Measurements from ENCODE around the gene KCNK6.

The KCNK6 gene

DNA sequence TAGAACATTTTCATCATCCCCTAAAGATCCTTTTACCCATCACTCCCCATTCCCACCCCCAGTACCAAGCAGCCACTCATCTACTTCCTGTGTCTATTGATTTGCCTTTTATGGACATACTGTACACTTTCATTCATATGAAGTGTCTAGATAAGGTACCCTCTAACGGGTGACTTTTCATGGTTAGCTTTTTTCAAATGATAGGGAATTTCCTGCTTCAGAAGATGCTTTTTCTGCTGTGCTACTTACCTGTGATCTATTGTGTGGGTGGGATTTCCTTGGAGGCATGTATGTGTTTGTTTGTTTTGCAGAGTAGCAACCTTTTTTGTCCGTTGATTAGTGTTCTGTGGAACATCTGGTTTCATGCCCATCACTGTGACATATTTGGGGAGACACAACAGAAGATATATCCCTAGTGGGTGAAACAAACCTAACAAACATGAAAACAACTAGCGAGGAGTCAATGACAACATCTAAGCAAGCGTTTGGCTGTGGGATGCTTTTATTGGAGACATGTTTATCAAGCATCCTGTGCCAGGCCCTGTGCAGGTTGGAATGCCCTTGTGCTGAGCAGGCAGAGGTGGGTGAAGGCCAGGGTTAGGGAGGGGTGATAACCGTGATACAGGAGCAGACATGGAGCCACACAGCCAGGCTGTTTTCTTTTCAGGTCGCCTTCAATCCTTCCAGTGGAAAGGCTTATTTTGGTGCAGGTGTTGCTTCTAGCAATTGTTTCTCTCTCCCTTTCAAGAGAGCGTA lies 37.7 kb upstream of the KCNK6 start:
- Histone ChIP-seq H3K27me3 (ENCODE audit: control insufficient read depth, insufficient read depth, low read length) (no peaks in the 10 kb centered on the region), H3K36me3 (ENCODE audit: control insufficient read depth, insufficient read depth, low read length) (peaks cover 35% of the 10 kb centered on the region), H3K9ac (ENCODE audit: low read depth, low read length) (no peak overlapping the region), H3K9me3 (ENCODE audit: control insufficient read depth, insufficient read depth, low read length) (no peaks in the 10 kb centered on the region), H3K4me3 (ENCODE audit: low read depth, low read length) (no peak overlapping the region), H3K4me1 (ENCODE audit: control insufficient read depth, insufficient read depth, low read length) (no peaks in the 10 kb centered on the region), H3K27ac (ENCODE audit: low read depth, low read length) (no peak overlapping the region)

DNA sequence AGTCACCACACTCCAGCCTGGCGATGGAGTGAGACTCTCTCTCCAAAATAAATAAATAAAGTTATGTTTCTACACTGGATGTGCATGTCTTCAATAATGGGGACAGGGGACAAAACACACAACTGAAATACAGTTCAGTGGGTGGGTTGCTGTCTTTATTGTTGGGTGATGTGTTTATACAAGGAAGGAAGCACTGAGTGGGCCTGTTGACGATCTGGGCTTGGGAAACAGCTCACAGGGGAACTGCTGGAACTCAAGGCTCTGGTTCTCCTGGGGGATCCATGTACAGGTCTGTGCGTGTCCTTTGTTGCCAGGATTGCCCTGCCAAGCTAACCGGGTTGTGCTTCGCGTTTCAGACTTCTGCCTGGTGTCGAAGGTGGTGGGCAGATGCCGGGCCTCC lies 36.4 kb upstream of the KCNK6 start:
- H3K4me1 ChIP-seq (ENCODE audit: control insufficient read depth, insufficient read depth, low read length), result no peaks in the 10 kb centered on the region
- H3K9me3 ChIP-seq (ENCODE audit: control insufficient read depth, insufficient read depth, low read length), result no peaks in the 10 kb centered on the region
- H3K36me3 ChIP-seq (ENCODE audit: control insufficient read depth, insufficient read depth, low read length), result peaks cover 44% of the 10 kb centered on the region
- no peak overlapping the region for H3K27ac ChIP-seq (ENCODE audit: low read depth, low read length)
- no peak overlapping the region for H3K9ac ChIP-seq (ENCODE audit: low read depth, low read length)
- H3K27me3 ChIP-seq (ENCODE audit: control insufficient read depth, insufficient read depth, low read length), result no peaks in the 10 kb centered on the region
- H3K4me3 ChIP-seq (ENCODE audit: low read depth, low read length), result no peak overlapping the region

DNA sequence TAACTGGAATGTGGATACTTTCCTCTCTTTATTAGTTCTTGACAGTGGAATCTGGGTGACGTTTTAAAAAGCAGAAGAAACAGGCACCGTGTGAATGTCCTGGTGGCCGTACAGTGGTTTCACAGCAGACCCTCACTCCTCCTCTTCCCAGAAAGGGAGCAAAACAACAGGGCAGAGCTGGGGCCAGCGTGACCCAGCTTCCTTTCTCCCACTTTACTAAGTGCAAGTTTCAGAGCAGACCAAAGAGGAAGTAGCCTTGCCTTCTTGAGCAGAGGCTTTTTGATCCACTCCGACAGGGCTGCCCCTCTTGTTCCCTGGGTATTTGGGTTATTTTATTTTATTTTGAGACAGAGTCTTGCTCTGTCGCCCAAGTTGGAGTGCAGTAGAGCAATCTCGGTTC lies 35.2 kb upstream of the KCNK6 start:
- no peak overlapping the region for H3K4me3 ChIP-seq (ENCODE audit: low read depth, low read length)
- no peak overlapping the region for H3K27ac ChIP-seq (ENCODE audit: low read depth, low read length)
- H3K4me1 ChIP-seq (ENCODE audit: control insufficient read depth, insufficient read depth, low read length), result no peaks in the 10 kb centered on the region
- H3K9me3 ChIP-seq (ENCODE audit: control insufficient read depth, insufficient read depth, low read length), result no peaks in the 10 kb centered on the region
- peaks cover 54% of the 10 kb centered on the region for H3K36me3 ChIP-seq (ENCODE audit: control insufficient read depth, insufficient read depth, low read length)
- no peaks in the 10 kb centered on the region for H3K27me3 ChIP-seq (ENCODE audit: control insufficient read depth, insufficient read depth, low read length)
- H3K9ac ChIP-seq (ENCODE audit: low read depth, low read length), result no peak overlapping the region

DNA sequence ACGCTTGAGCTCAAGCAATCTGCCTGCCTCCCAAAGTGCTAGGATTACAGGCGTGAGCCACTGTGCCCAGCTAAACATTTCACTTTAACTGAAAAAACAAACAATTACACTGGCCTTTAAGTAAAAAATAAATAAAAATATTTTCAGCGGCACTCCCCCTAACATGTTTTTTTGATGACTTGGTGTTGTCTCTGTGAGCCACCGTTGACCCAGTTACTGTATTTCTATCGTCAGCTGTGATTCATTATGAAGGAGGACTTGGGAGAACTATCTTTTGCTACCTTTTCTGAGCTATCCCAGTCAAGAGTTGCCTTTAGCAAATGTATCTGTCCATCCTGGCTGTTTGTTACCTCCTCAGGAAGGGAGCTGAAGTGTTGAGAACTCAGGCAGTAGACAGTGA lies 34.1 kb upstream of the KCNK6 start:
- Histone ChIP-seq H3K27ac (ENCODE audit: low read depth, low read length) (no peak overlapping the region), H3K9ac (ENCODE audit: low read depth, low read length) (no peak overlapping the region), H3K4me1 (ENCODE audit: control insufficient read depth, insufficient read depth, low read length) (no peaks in the 10 kb centered on the region), H3K36me3 (ENCODE audit: control insufficient read depth, insufficient read depth, low read length) (peaks cover 57% of the 10 kb centered on the region), H3K4me3 (ENCODE audit: low read depth, low read length) (no peak overlapping the region), H3K27me3 (ENCODE audit: control insufficient read depth, insufficient read depth, low read length) (no peaks in the 10 kb centered on the region), H3K9me3 (ENCODE audit: control insufficient read depth, insufficient read depth, low read length) (no peaks in the 10 kb centered on the region)

DNA sequence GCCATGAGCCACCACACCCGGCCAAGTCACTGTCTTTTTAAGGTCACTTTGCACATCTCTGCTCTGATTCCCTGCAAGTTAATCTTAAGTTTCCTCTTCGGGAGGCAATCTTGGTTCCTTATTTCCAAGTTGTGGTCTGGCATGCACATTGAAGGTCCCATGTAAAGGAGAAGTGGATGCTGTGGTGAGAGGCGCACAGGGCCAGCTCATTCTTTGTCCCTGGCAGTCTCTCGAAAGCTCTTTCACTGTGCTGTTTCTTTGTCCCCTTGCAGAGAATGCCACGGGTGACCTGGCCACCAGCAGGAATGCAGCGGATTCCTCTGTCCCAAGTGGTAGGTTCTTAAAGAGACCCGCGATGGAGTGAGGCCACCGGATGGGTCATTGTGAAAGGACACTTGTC lies 32.0 kb upstream of the KCNK6 start:
- Histone ChIP-seq H3K27me3 (ENCODE audit: control insufficient read depth, insufficient read depth, low read length) (no peaks in the 10 kb centered on the region), H3K9me3 (ENCODE audit: control insufficient read depth, insufficient read depth, low read length) (no peaks in the 10 kb centered on the region), H3K36me3 (ENCODE audit: control insufficient read depth, insufficient read depth, low read length) (peaks cover 77% of the 10 kb centered on the region), H3K4me1 (ENCODE audit: control insufficient read depth, insufficient read depth, low read length) (no peaks in the 10 kb centered on the region), H3K9ac (ENCODE audit: low read depth, low read length) (no peak overlapping the region), H3K4me3 (ENCODE audit: low read depth, low read length) (no peak overlapping the region), H3K27ac (ENCODE audit: low read depth, low read length) (no peak overlapping the region)

DNA sequence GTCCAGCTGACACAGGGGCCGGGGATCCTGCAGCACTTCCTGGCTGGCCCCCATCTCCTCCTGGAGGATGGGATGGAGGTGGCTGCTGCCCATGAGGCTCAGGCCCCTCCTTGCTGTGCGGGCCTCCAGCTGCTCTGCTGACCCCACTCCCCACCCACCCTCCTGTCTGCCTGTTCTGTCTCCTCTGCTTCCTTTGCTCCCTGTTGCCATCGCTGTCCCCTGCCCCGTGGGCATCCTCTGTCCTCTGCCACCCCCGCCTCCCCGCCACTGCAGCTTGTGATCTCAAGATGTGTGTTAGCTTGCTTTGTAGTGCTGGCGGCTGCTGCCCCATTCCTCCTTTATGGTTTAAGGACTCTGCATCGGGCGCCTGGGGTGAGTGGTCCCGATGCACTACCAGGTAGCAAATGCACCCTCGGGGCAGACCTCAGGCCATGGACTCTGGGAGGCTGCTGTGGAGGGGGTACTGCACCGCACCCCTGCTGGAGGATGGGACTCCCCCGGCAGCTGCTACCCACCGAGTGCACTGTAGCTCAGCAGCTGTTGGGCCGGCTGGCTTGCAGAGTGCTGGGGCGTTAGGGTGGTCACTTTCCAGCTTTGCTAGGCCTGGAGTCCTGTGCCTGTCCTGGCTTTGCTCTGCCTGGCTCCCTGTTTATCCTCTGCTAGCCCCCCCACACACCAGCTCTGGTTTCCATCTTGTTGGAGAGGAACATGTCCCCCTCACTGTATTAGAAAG lies 31.4 kb upstream of the KCNK6 start:
- H3K4me1 ChIP-seq (ENCODE audit: control insufficient read depth, insufficient read depth, low read length), result no peaks in the 10 kb centered on the region
- H3K27ac ChIP-seq (ENCODE audit: low read depth, low read length), result no peak overlapping the region
- no peaks in the 10 kb centered on the region for H3K9me3 ChIP-seq (ENCODE audit: control insufficient read depth, insufficient read depth, low read length)
- peaks cover 81% of the 10 kb centered on the region for H3K36me3 ChIP-seq (ENCODE audit: control insufficient read depth, insufficient read depth, low read length)
- no peaks in the 10 kb centered on the region for H3K27me3 ChIP-seq (ENCODE audit: control insufficient read depth, insufficient read depth, low read length)
- no peak overlapping the region for H3K4me3 ChIP-seq (ENCODE audit: low read depth, low read length)
- no peak overlapping the region for H3K9ac ChIP-seq (ENCODE audit: low read depth, low read length)

DNA sequence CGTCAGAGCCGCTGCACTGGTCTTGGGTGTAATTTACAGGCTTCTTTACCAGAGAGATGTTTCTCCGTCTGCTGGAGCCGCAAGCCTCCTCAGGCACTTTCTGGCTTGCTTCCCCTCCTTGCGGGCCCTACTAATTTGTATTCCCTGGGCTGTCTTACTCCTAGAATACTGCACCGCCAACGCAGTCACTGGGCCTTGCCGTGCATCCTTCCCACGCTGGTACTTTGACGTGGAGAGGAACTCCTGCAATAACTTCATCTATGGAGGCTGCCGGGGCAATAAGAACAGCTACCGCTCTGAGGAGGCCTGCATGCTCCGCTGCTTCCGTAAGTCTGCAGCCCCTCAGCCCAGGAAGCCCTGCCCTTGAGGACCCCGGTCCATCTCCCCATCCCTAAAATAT lies 29.7 kb upstream of the KCNK6 start:
- Histone ChIP-seq H3K4me3 (ENCODE audit: low read depth, low read length) (no peak overlapping the region), H3K27me3 (ENCODE audit: control insufficient read depth, insufficient read depth, low read length) (no peaks in the 10 kb centered on the region), H3K36me3 (ENCODE audit: control insufficient read depth, insufficient read depth, low read length) (peaks cover 72% of the 10 kb centered on the region), H3K9me3 (ENCODE audit: control insufficient read depth, insufficient read depth, low read length) (no peaks in the 10 kb centered on the region), H3K27ac (ENCODE audit: low read depth, low read length) (no peak overlapping the region), H3K9ac (ENCODE audit: low read depth, low read length) (no peak overlapping the region), H3K4me1 (ENCODE audit: control insufficient read depth, insufficient read depth, low read length) (no peaks in the 10 kb centered on the region)

DNA sequence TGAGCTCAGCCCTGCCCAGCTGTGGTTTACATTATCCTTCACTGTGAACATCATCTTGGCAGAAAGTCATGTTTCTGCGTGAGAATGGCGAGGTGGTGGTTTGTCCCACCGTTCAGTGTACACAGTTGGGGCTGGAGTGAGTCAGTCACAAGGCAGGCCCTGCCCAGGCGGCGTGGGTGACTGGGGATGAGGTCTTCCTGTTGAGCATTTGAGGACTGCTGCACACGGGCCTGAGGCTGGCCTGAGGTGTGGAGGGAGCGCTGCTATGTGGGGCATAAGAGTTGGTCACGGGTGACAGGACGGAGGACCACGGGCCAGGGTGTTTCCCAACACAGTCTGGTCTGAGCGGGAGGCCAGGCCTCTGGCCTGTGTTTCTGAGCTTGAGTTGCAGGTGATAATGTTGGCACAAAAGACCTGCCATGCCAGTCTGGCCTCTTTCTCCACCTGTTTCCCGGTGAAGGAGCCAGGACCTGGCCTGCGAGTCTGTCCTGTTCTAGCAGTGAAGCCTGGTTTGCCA lies 29.0 kb upstream of the KCNK6 start:
- H3K27me3 ChIP-seq (ENCODE audit: control insufficient read depth, insufficient read depth, low read length), result no peaks in the 10 kb centered on the region
- peaks cover 65% of the 10 kb centered on the region for H3K36me3 ChIP-seq (ENCODE audit: control insufficient read depth, insufficient read depth, low read length)
- no peak overlapping the region for H3K9ac ChIP-seq (ENCODE audit: low read depth, low read length)
- H3K4me1 ChIP-seq (ENCODE audit: control insufficient read depth, insufficient read depth, low read length), result no peaks in the 10 kb centered on the region
- H3K4me3 ChIP-seq (ENCODE audit: low read depth, low read length), result no peak overlapping the region
- H3K9me3 ChIP-seq (ENCODE audit: control insufficient read depth, insufficient read depth, low read length), result no peaks in the 10 kb centered on the region
- H3K27ac ChIP-seq (ENCODE audit: low read depth, low read length), result no peak overlapping the region

DNA sequence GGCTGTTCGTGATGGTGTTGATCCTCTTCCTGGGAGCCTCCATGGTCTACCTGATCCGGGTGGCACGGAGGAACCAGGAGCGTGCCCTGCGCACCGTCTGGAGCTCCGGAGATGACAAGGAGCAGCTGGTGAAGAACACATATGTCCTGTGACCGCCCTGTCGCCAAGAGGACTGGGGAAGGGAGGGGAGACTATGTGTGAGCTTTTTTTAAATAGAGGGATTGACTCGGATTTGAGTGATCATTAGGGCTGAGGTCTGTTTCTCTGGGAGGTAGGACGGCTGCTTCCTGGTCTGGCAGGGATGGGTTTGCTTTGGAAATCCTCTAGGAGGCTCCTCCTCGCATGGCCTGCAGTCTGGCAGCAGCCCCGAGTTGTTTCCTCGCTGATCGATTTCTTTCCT lies 27.8 kb upstream of the KCNK6 start:
- peaks cover 56% of the 10 kb centered on the region for H3K36me3 ChIP-seq (ENCODE audit: control insufficient read depth, insufficient read depth, low read length)
- no peak overlapping the region for H3K4me3 ChIP-seq (ENCODE audit: low read depth, low read length)
- no peaks in the 10 kb centered on the region for H3K9me3 ChIP-seq (ENCODE audit: control insufficient read depth, insufficient read depth, low read length)
- no peak overlapping the region for H3K27ac ChIP-seq (ENCODE audit: low read depth, low read length)
- no peaks in the 10 kb centered on the region for H3K27me3 ChIP-seq (ENCODE audit: control insufficient read depth, insufficient read depth, low read length)
- H3K4me1 ChIP-seq (ENCODE audit: control insufficient read depth, insufficient read depth, low read length), result no peaks in the 10 kb centered on the region
- H3K9ac ChIP-seq (ENCODE audit: low read depth, low read length), result no peak overlapping the region

DNA sequence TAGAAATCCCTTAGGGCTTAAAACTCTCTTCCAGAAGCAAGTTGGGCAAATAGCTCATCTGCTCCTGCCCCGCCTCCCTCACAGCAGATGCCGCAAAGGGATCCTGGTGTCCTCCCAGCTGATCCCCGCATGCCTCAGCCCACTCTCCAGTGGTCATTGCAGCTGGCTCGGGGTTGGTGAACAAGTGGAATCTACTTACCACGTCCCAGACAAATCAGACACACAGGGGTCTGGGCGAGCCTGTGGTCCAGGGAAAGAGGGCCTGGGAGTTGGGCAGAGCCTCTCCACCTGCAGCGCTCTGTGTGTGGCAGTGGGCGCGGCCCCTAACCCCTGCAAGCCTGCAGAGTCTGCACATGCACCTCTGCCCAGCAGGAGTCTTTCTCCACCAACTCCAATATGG lies 26.4 kb upstream of the KCNK6 start:
- no peaks in the 10 kb centered on the region for H3K27me3 ChIP-seq (ENCODE audit: control insufficient read depth, insufficient read depth, low read length)
- H3K27ac ChIP-seq (ENCODE audit: low read depth, low read length), result no peak overlapping the region
- H3K36me3 ChIP-seq (ENCODE audit: control insufficient read depth, insufficient read depth, low read length), result peaks cover 46% of the 10 kb centered on the region
- no peak overlapping the region for H3K4me3 ChIP-seq (ENCODE audit: low read depth, low read length)
- H3K9ac ChIP-seq (ENCODE audit: low read depth, low read length), result no peak overlapping the region
- H3K4me1 ChIP-seq (ENCODE audit: control insufficient read depth, insufficient read depth, low read length), result no peaks in the 10 kb centered on the region
- no peaks in the 10 kb centered on the region for H3K9me3 ChIP-seq (ENCODE audit: control insufficient read depth, insufficient read depth, low read length)

DNA sequence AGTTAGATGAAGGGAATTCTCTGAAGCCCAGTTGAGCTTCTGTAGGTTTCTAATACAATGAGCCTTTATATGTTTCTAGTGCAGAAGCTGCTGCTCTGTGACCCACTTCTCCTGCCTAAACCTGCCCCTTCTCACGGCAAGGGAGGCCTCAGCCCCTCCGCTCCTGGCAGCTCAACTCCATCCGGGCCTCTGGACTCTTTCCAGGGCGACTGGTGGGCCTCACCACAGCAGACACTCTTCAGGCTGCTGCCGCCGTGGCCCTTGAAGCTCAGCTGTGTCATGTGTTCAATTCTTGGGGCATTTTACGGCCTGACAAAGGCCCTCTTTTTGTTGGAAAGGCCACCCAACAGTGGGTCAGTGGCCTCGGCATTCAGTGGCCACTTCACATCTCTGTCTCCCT lies 25.6 kb upstream of the KCNK6 start:
- Histone ChIP-seq H3K27me3 (ENCODE audit: control insufficient read depth, insufficient read depth, low read length) (no peaks in the 10 kb centered on the region), H3K9ac (ENCODE audit: low read depth, low read length) (no peak overlapping the region), H3K9me3 (ENCODE audit: control insufficient read depth, insufficient read depth, low read length) (no peaks in the 10 kb centered on the region), H3K4me3 (ENCODE audit: low read depth, low read length) (no peak overlapping the region), H3K4me1 (ENCODE audit: control insufficient read depth, insufficient read depth, low read length) (no peaks in the 10 kb centered on the region), H3K36me3 (ENCODE audit: control insufficient read depth, insufficient read depth, low read length) (peaks cover 38% of the 10 kb centered on the region), H3K27ac (ENCODE audit: low read depth, low read length) (no peak overlapping the region)

Data from HUES48 (cell line).